HG03432 (cell line): ENCODE results near the gene FAM222B.
A peak's percentile ranks its signal among the peaks of the same experiment; 100 is the strongest.
"Not testable (repeated sequence)": the region's sequence is repeated elsewhere in the genome, so short reads cannot be mapped to it uniquely, and the experiment has no call there.

Experiments
- ATAC-seq: cut with Tn5 transposase; IDR thresholded peaks from one replicate; pipeline ENCODE4 v1.9.1; 2021; ENCODE audit warnings: mild to moderate bottlenecking, moderate library complexity; ENCODE audit not compliant: unreplicated experiment

The FAM222B gene

DNA sequence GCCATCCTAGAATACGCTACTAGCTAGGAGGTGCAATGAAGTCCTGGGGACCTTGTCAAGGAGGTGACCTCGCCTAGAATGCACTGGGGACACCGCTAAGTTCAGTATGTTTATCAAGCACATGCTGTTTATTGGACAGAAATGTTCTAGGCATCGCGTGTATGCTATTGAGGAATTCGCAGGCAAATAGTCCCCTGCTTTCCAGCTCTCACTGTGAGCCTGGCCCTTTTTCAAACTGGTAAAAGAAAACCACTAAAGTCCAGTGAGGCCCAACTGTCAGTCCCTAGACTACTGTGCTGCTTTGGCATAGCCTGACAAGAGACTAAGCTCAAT lies 1.2 kb upstream of the FAM222B start:
- ATAC-seq, result no peak

DNA sequence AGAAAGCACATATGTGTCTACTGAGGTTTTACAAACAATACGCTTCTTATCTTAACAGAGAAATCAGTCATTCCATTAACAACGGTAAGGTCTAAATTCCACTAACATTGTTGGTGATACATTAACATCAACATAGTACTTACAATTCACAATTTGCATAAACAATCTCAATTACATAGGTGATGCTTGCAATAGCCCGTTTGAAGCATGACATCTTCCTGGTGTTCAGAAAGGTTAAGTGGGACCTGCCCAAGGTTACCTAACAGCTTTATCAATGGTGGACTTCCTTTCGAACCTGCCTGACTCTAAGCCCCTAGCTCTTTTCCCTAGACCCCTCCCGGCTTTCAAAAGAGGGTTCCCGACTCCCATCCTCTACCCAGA lies 699 bp downstream of the FAM222B start:
- no peak for ATAC-seq

DNA sequence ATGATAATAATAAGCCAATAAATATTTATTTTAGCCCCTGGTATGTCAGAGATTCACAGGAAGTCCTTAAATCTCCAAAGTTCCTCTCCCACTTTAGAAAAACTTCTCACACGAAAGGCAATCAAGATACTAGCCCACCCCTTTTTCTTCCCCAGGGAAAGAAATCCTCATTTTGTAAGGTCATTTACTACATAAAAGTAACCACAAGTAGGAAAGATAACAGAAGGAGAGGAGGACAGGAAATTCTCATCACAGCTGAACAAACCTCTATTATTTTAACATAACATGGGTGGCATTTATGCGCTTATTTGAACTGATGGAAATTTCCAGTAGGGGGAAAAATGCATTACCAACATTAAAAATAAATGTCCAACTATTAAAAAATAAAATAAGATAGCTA lies 3.4 kb downstream of the FAM222B start:
- no peak for ATAC-seq

DNA sequence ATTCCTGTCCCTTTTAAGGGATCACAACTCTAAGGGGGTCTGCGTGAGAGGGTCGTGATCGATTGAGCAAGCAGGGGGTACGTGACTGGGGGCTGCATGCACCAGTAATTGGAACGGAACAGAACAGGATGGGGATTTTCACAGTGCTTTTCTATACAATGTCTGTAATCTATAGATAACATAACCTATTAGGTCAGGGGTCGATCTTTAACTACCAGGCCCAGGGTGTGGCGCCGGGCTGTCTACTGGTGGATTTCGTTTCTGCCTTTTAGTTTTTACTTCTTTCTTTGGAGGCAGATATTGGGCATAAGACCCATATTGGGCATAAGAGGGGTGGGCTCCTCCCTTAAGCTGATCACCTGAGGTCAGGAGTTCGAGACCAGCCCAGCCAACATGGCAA lies 6.0 kb downstream of the FAM222B start:
- ATAC-seq, result not testable (repeated sequence)

DNA sequence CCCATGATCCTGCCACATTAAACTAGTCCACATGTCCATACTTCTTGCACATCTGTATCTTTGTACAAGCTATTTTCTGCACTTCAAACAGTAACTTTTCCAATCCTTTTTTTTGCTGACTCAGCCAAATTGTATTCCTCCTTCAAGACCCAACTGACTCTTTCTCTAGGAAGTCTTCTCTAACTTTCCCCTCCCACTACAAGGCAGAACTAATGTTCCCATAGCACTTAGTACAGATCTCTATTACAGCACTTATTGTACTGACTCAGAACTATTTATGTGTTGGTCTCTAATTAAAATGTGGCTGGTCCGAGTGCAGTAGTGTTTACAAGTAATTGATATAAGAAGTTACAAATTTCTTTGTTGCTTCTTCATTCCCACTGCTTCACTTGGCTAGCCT lies 8.2 kb downstream of the FAM222B start:
- no peak for ATAC-seq

DNA sequence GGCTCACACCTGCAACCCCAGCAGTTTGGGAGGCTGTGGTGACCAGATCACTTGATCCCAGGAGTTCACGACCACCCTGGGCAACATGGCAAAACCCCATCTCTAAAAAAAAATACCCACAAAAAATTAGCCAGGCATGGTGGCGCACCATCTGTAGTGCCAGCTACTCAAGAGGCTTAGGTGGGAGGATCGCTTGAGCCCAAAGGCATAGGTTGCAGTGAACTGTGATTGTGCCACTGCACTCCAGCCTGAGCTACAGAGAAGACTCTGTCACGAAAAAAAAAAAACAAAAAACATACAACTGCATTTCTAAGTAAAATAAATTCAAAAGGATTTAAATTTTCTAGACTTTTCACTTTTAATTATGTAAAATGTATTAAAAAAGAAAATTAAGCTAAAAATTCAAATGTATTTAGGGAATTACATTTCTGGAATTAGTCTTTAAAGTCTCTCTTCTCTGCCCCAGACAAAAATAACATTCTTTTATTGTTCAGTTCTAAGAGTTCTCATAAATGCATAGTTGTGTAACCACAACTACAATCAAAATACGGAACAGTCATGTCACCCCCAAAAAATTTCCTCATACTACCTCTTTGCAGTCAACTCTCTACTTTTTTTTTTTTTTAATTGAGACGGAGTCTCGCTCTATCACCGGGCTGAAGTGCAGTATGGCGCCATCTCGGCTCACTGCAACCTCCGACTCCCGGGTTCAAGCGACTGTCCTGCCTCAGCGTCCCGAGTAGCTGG lies 14.1 kb downstream of the FAM222B start:
- ATAC-seq, result no peak

DNA sequence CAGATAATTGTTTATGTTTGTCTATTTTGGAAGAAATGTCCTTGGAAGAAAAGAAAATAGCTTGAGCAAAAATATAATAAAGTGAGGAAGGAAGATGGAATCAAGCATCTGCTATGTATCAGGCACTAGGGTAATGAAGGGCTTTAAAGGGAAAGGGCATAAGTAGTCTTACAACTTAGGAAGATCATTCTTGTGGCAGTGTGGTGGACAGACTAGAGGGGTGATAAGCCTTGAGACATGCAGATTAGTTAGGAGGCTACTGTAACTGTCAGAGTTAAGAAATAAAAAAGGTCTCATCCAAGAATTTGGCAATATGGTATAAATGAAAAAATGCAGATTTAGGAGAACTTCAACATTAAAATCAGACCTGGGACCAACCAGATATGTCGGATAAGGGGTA lies 14.9 kb downstream of the FAM222B start:
- no peak for ATAC-seq

DNA sequence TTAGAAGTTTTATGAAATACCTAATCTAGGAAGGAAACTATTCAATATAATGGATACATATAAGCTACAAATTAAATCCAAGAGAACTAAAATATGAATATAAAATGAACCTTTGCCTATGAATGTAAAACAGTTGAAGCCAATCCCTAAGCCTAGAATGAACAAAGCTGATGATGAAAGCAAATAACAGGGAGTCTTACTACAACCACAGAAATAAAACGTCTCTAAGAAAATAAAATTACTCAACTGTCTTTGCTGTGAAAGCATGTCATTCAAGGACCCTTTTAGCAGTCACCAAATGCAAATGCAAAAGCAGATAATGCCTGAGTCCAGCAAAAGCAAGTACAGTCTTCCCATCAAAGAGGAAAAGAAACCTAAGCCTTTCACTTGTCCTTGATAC lies 23.0 kb downstream of the FAM222B start:
- ATAC-seq, result no peak

DNA sequence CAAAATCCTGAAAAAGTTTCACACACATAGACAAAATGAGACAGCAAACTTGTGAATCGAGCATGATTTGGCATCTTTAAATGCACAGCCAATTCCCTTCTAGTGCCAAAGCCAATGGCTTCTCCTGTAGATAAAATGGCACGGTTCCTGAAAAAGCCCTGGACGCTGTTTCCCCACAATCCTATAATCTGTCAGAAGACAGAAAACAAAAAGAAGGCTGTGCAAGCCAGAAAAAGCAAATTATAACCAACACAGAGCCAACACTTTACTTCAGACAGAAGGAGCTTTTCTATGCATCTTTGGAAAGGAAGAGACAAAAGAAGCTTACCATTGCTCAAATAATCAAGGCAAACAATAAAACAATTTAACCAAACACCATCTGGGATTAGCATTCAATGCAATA lies 23.8 kb downstream of the FAM222B start:
- no peak for ATAC-seq

DNA sequence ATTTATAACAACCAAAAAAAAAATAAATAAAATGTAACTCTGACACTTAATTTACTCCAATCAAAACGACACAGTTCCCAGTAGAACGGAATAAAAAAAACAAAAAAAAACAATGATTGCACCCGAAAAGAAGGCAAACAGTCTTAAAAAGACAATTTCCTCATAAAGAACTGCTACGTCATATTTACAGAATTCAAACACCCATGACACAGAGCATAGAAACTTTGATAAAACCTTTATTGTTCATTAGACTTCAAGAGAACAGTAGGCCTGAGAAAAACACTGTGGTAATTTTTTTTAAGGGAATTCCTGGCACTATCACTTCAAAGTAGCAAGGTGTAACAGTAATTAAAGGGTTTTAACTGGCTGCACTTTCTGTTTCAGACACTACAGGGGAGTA lies 26.1 kb downstream of the FAM222B start:
- ATAC-seq, result no peak

DNA sequence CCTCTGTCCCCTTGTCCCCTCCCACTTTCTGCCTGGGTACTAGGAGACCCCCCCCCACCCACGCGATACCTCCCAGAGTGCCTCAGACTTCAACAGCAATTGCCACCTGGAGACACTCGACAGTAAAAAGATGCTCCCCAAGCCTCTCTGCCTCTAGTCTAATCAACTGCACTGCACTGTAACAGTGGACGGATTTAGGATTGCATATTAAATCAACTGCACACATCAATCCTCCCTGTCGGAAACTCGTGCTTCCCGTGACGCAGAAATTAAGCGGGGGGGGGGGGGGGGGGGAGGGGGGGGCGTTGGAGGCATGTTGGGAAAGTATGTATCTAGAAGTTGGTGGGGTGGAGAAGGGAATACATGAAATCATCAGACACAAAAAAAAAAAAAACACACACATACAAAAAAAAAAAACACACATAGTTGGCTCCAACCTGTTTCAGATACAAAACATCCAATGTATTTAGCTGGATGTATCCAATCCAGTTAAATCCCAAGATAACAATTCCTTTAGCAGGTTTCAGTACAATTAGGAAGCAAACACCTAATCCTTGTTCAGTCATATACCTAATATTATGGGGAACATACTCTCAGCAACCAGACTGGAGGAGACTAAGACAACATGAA lies 29.7 kb downstream of the FAM222B start:
- no peak for ATAC-seq

DNA sequence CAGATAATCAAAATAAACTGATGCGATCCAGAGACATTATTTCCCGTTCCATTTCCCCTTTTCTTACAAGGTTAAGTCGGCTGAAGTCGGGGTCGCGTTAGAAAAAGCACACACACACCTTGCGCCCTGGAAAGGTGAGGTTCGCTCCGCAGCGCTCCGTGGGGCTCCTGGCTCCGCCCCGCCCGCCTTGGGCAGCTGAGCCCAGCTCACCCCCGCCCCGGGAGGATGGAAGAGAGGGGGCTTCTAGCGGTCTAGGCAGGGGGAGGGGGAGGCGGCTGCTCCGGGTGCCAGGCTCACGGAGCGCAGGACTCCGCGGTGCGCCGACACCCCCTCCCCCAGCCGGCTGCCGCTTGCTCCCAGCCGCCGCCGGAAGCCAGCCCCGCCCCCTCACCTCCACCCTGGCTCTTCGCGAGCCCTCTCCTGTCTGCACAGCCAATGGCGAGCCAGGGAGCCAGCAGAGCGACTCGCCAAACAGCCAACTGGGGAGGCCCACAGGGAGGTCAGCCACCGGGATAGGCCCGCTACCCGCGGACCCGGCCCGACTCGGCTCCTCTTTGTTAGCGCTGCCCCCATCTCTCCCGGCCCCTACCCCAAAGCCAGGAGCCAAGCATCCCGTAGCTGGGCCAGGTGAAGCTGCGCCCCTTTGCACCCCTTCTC lies 30.4 kb downstream of the FAM222B start:
- peak; percentile 98 for ATAC-seq

DNA sequence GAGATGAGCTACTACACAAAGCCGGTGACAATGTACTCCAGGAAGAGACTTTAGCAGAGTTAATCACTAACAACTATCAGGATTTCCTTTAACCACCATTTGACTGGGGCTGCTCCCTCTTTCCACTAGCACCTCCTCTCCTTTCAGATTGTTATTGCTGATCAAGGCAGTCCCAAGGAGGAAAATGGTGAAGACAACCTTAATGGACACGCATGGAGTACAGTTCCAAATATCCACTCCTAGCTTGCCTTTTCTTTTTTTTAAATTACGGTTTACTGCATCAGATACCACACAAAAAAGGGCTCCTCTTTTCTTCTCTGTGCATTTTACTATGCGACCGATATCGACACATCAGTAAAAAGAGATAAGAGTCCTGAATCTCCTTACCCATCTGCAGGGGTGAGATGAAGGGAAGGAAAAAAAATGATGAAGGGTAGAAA lies 30.9 kb downstream of the FAM222B start:
- ATAC-seq, result peak; percentile 2

DNA sequence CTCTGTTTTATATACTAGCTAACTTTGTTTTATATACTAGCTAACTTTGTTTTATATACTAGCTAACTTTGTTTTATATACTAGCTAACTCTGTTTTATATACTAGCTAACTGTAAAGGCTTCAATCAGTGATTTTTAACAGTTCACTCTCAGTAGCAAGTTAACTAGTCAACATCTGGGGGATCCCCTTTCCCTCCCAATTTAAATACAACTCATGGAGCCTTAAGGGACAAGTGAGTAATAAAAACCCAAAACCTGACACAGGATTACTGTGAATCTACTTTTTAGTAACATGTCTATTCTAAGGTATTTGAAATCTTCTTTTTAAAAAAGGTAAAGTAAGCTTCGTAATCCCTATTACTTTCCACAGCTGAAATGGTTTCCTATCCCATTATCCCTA lies 32.2 kb downstream of the FAM222B start:
- ATAC-seq, result no peak

DNA sequence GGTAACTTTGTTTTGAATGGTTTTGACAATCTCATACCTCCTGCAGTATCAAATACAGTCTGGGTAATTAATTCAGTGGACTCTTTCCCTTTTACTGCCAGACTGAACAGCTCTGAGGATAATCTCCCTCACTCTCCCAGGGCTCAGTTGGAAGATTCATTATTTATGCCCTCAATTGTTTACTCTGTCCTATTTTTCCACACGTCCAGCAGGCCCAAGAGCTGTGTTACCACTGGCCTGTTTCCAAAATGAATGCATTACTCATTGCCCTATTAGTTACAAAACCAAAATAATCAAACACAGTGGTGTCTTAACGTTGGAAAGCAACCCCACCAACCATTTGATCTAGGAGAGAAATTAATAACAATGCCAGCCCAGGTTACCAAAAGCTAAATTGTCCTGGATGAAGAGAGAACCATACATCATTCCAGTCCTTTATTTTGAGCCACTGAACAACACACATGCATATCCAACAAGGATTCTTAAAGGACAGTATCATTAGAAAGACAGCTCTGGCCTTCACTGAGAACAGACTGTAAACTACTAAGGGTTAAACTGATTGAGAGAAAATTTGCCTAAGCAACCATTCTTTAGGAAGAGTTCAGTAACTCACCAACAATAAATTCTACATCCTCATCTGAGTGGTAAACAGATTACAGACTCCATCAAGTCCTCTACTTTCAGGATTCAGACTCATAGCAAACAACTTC lies 34.5 kb downstream of the FAM222B start:
- ATAC-seq, result no peak

DNA sequence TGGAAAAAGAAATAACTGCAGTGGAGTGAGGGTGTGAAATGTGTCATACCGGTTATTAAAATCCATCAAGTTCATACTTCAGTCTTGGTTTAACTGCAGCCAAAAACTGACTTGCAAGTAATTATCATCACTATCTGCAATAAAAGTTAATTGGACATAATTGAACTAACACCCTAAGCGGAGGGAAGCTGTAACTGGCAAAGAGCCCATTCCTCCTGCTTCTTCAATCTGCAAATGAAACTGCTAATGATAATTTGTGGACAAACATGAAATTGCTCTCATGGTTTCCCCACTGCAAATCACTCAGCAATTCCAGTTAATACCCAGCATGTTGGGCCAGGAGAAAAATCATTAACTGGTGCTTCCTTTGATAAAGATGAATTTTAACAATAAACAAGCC lies 46.5 kb downstream of the FAM222B start:
- ATAC-seq, result no peak

DNA sequence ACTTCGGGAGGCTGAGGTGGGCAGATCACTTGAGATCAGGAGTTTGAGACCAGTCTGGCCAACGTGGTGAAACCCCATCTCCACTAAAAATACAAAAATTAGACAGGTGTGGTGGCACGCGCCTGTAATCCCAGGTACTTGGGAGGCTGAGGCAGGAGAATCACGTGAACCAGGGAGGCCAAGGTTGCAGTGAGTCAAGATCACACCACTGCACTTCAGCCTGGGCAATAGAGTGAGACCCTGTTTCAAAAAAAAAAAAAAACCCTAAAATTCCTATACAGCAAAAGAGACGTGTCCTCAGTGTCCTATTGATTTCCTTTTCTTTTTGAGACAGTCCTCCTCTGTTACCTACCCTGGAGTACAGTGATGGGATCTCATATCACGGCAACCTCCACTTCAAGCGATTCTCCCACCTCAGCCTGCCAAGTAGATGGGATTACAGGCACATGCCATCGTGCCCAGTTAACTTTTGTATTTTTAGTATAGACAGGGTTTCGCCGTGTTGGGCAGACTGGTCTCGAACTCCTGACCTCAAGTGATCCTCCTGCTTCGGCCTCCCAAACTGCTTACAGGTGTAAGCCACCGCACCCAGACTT lies 47.6 kb downstream of the FAM222B start:
- not testable (repeated sequence) for ATAC-seq

DNA sequence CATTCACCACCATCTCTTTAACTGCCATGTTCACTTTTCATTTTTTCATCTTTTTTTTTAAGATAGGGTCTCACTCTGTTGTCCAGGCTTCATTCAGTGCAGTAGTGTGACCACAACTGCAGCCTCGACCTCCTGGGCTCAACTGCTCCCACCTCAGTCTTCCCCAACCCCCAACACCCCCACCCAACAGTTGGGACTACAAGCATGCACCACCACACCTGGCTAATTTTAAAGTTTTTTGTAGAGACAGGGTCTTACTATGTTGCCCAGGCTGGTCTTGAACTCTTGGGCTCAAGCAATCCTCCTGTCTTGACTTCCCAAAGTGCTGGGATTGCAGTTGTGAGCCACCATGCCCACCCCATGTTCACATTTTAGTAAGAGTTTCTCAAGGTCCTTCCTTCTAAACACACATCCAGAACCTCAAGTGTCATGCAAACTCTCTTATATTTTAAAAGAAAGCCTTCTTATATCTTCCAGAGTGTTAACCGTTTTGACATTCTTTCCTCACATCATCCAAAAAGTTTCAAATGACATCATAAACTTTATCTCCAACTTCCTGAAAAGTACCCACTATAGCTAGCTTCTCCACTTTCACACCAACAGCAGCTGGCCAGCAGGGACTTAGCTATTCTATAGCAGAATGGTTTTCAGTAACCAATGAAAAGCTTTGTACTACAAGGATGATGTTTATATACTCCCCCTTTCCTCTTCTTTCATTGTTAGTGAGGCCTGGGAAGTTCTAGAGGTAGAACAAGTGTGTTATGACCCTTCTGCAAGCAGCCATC lies 49.5 kb downstream of the FAM222B start:
- ATAC-seq, result no peak

DNA sequence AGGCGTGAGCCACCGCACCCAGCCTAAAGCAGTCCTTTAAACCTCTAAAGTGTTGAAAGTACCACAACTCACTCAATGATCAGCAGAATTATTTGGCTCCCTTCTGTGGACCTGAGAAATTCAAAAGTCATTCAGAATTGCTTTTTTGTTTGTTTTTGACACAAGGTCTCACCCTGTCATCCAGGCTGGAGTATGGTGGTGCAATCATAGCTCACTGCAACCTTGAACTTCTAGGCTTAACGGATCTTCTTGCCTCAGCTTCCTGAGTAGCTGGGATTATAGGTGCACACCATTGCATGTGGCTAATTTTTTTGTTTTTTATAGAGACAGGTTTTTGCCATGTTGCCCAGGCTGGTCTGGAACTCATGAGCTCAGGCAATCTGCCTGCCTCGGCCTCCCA lies 54.5 kb downstream of the FAM222B start:
- no peak for ATAC-seq

DNA sequence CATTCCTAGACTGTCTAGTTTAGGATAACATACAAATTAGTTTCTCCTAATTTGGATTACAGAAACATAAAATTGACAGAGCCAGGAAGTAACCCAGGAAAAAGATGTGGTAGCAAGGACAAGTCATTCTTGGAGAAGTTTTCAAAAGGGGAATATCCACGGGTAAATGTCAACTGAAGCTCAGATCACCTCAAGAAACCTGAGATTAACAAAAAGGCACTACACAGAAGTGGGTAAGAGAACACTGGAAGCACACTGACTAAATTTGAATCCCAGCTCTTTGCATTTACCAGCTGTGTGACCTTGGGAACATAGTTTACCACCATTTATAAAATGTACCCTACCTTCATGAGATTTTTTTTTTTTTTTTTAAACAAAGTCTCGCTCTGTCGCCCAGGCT lies 59.4 kb downstream of the FAM222B start:
- no peak for ATAC-seq

DNA sequence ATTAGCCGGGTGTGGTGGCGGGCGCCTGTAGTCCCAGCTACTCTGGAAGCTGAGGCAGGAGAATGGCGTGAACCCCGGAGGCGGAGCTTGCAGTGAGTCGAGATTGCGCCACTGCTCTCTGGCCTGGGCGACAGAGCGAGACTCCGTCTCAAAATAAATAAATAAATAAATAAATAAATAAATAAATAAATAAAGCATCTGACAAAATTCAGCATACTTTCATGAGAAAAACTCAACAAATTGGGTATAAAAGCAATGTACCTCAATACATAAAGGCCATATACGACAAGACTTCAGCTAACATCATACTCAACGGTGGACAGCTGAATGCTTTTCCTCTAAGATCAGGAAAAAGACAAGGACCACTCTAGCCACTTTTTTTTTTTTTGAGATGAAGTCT lies 63.0 kb downstream of the FAM222B start:
- not testable (repeated sequence) for ATAC-seq
